B cell (primary cell): Measurements from ENCODE around the gene DHRS4L2.

Experiments used
- CTCF ChIP-seq: fragments of 200-600 bp; IDR thresholded peaks from one replicate; pipeline ENCODE4 v1.8.0; 2022; ENCODE audit warnings: antibody characterized with exemption, mild to moderate bottlenecking
- EZH2 ChIP-seq: IDR thresholded peaks from 2 replicates; pipeline ENCODE4 v1.6.1; 2012; ENCODE audit warnings: borderline replicate concordance, low read depth, mild to moderate bottlenecking, moderate library complexity, low read length; ENCODE audit not compliant: insufficient read depth, poor library complexity, severe bottlenecking

GRCh38 chr14:23939607-23940326, 49.0 kb upstream of the DHRS4L2 start:
- TF ChIP-seq EZH2 (no peak), CTCF (no peak)
